ENCODE data around the gene KRT31. TPM values are rescaled to one million over a fixed set of nuclear protein-coding genes. Genes with fewer than 3 reads are reported as not detected.

KRT31 gene
- total RNA-seq, 1 experiment from 2014 or later = not detected

GRCh38 chr17:41437769-41438168 is 40.4 kb upstream of the KRT31 start (continued):
- TF ChIP-seq ERG (CRISPR knock-in tag; IDR thresholded peaks at IDR 0.05) (no peak), FOXP4 (CRISPR knock-in tag; IDR thresholded peaks at IDR 0.05) (no peak), STAT6 (CRISPR knock-in tag; conservative IDR thresholded peaks at IDR 0.05; ENCODE audit: low read depth) (no peak), ZNF532 (CRISPR knock-in tag; IDR thresholded peaks at IDR 0.05; ENCODE audit: borderline replicate concordance) (no peak), ATF3 (CRISPR knock-in tag; conservative IDR thresholded peaks at IDR 0.05) (no peak), ZNF512 (CRISPR knock-in tag; IDR thresholded peaks at IDR 0.05; ENCODE audit: borderline replicate concordance) (no peak), NFYB (CRISPR knock-in tag; conservative IDR thresholded peaks at IDR 0.05; ENCODE audit: low read depth) (no peak)

- no peak overlapping the region for H3K4me3 Mint-ChIP-seq
- H3K9me3 Mint-ChIP-seq = peaks cover 7% of the 10 kb centered on the region
- ChIA-PET POLR2A (no interaction called here), CTCF (interaction anchor here (1.2 kb wide), 1 partner anchor 29 kb away, joined by 3 read pairs; no protein-coding TSS in a partner anchor)
- ATAC-seq = no peak
- no peak overlapping the region for H3K27ac Mint-ChIP-seq
- H3K36me3 Mint-ChIP-seq = no peaks in the 10 kb centered on the region
- no peaks in the 10 kb centered on the region for H3K4me1 Mint-ChIP-seq
- no peak for DNase-seq (ENCODE audit: low spot score)
- H3K27me3 Mint-ChIP-seq (ENCODE audit: low read depth) = peaks cover 6% of the 10 kb centered on the region
- TF ChIP-seq FOXK1 (CRISPR knock-in tag; IDR thresholded peaks at IDR 0.05) = no peak
- TF ChIP-seq SP1 (CRISPR knock-in tag; conservative IDR thresholded peaks at IDR 0.05) = no peak
- TF ChIP-seq GTF2I (CRISPR knock-in tag; conservative IDR thresholded peaks at IDR 0.05) = no peak
- TF ChIP-seq TEAD1 (CRISPR knock-in tag; IDR thresholded peaks at IDR 0.05) = no peak
- TF ChIP-seq OVOL2 (CRISPR knock-in tag; IDR thresholded peaks at IDR 0.05; ENCODE audit: borderline replicate concordance) = no peak
- TF ChIP-seq ZNF532 (CRISPR knock-in tag; IDR thresholded peaks at IDR 0.05; ENCODE audit: borderline replicate concordance) = no peak
- TF ChIP-seq CREB1 (CRISPR knock-in tag; IDR thresholded peaks at IDR 0.05) = no peak
- TF ChIP-seq CBFB (CRISPR knock-in tag; IDR thresholded peaks at IDR 0.05; ENCODE audit: low read depth) = no peak
- no peak for TF ChIP-seq ZBTB21 (CRISPR knock-in tag; IDR thresholded peaks at IDR 0.05; ENCODE audit: borderline replicate concordance)
- no peak for TF ChIP-seq E2F4 (CRISPR knock-in tag; IDR thresholded peaks at IDR 0.05; ENCODE audit: borderline replicate concordance, low read depth)
- no peak for TF ChIP-seq TCF7 (CRISPR knock-in tag; IDR thresholded peaks at IDR 0.05; ENCODE audit: low read depth)
- TF ChIP-seq RORB (CRISPR knock-in tag; IDR thresholded peaks at IDR 0.05) = no peak
Measured at GRCh38 chr17:41437254-41437653, 39.8 kb upstream of the KRT31 start.
